OCI-LY3 (cell line): ENCODE measurements around the gene GPNMB.
A peak's percentile ranks its signal among the peaks of the same experiment; 100 is the strongest.

Experiments used
- H2AFZ ChIP-seq: fragments of 200-600, 300-600 bp; shearing (Covaris generic); 2 replicates; pipeline ENCODE4 v1.6.0; 2014; ENCODE audit warnings: antibody characterized with exemption, low read depth, low read length
- H3K27ac ChIP-seq: fragments of 200-600, 300-600 bp; sonication (generic); 2 replicates; pipeline ENCODE4 v1.5.1; 2014; ENCODE audit warnings: mild to moderate bottlenecking, low read length, moderate library complexity, mixed read lengths
- H3K27me3 ChIP-seq: fragments of 200-600, 300-600 bp; sonication (generic); 2 replicates; pipeline ENCODE4 v1.6.1; 2014; ENCODE audit warnings: low read depth, low read length, mixed read lengths
- H3K36me3 ChIP-seq: fragments of 200-600, 300-600 bp; sonication (generic); replicated peaks from 2 replicates; pipeline ENCODE3; 2014; ENCODE audit warnings: low read depth, low read length, mixed read lengths
- H3K4me1 ChIP-seq: fragments of 300-600, 200-600 bp; sonication (generic); 2 replicates; pipeline ENCODE4 v1.6.1; 2014; ENCODE audit warnings: low read length, mixed read lengths
- H3K4me2 ChIP-seq: fragments of 200-600, 300-600 bp; sonication (generic); 2 replicates; pipeline ENCODE4 v1.6.1; 2014; ENCODE audit warnings: low read length, mixed read lengths
- H3K4me3 ChIP-seq: fragments of 300-600, 200-600 bp; sonication (generic); 2 replicates; pipeline ENCODE4 v1.5.1; 2014; ENCODE audit warnings: antibody characterized with exemption, mild to moderate bottlenecking, low read length, moderate library complexity
- H3K79me2 ChIP-seq: fragments of 300-600, 200-600 bp; shearing (Covaris generic); 2 replicates; pipeline ENCODE4 v1.6.1; 2014; ENCODE audit warnings: mild to moderate bottlenecking, low read length, mixed read lengths
- H3K9ac ChIP-seq: fragments of 300-600, 200-600 bp; shearing (Covaris generic); 2 replicates; pipeline ENCODE4 v1.6.0; 2014; ENCODE audit warnings: mild to moderate bottlenecking, low read length, moderate library complexity
- H3K9me3 ChIP-seq: fragments of 200-600, 300-600 bp; shearing (Covaris generic); 2 replicates; pipeline ENCODE4 v1.6.1; 2014; ENCODE audit warnings: low read length, mixed read lengths; ENCODE audit not compliant: insufficient read depth
- H4K20me1 ChIP-seq: fragments of 200-600, 300-600 bp; sonication (generic); 2 replicates; pipeline ENCODE4 v1.6.1; 2016; ENCODE audit warnings: low read length, mixed read lengths; ENCODE audit not compliant: insufficient read depth
- CTCF ChIP-seq: fragments of 200-600, 300-600 bp; sonication (generic); IDR thresholded peaks from 2 replicates; pipeline ENCODE4 v1.5.1; 2014; ENCODE audit warnings: antibody characterized with exemption, low read length, low read depth
- EZH2phosphoT487 ChIP-seq: fragments of 200-600 bp; shearing (Covaris generic); IDR thresholded peaks from 2 replicates; pipeline ENCODE4 v1.6.1; 2018; ENCODE audit warnings: antibody characterized with exemption, mixed run types, low read depth

The GPNMB gene

GRCh38 chr7:23277359-23277989, 30.9 kb downstream of the GPNMB start:
- Histone ChIP-seq H3K9me3 (no peaks in the 10 kb centered on the region), H3K4me2 (peak overlapping the region; percentile 9; the same call in 1 of the 2 replicates), H2AFZ (0 out of 2 replicates have a peak overlapping the region, but pooled peaks have one; percentile 12), H3K27ac (no peak overlapping the region), H3K27me3 (no peaks in the 10 kb centered on the region), H3K36me3 (no peaks in the 10 kb centered on the region), H3K4me1 (peaks cover 13% of the 10 kb centered on the region), H4K20me1 (no peaks in the 10 kb centered on the region), H3K4me3 (no peak overlapping the region), H3K79me2 (no peaks in the 10 kb centered on the region), H3K9ac (no peak overlapping the region)
- TF ChIP-seq EZH2phosphoT487 (no peak), CTCF (peak; percentile 59)

GRCh38 chr7:23279819-23280525, 33.4 kb downstream of the GPNMB start:
- no peak overlapping the region for H3K27ac ChIP-seq

GRCh38 chr7:23283086-23283485, 36.5 kb downstream of the GPNMB start:
- Histone ChIP-seq H3K27me3 (no peaks in the 10 kb centered on the region), H4K20me1 (no peaks in the 10 kb centered on the region), H3K4me1 (no peaks in the 10 kb centered on the region), H3K36me3 (no peaks in the 10 kb centered on the region), H3K27ac (no peak overlapping the region), H3K9ac (no peak overlapping the region), H3K4me2 (no peak overlapping the region), H3K9me3 (no peaks in the 10 kb centered on the region), H3K79me2 (no peaks in the 10 kb centered on the region), H2AFZ (no peak overlapping the region), H3K4me3 (no peak overlapping the region)
- no peak for TF ChIP-seq CTCF
- no peak for TF ChIP-seq EZH2phosphoT487

More at GRCh38 chr7:23279819-23280525, 33.4 kb downstream of the GPNMB start:
- Histone ChIP-seq H3K4me2 (no peak overlapping the region), H4K20me1 (no peaks in the 10 kb centered on the region), H3K79me2 (no peaks in the 10 kb centered on the region), H3K4me3 (no peak overlapping the region), H3K9ac (no peak overlapping the region), H3K9me3 (no peaks in the 10 kb centered on the region), H3K4me1 (no peaks in the 10 kb centered on the region), H2AFZ (no peak overlapping the region), H3K27me3 (no peaks in the 10 kb centered on the region), H3K36me3 (no peaks in the 10 kb centered on the region)
- no peak for TF ChIP-seq EZH2phosphoT487
- no peak for TF ChIP-seq CTCF

- Histone ChIP-seq H3K79me2 (no peaks in the 10 kb centered on the region), H3K27me3 (no peaks in the 10 kb centered on the region), H3K9ac (no peak overlapping the region), H3K9me3 (no peaks in the 10 kb centered on the region), H3K36me3 (no peaks in the 10 kb centered on the region), H2AFZ (no peak overlapping the region), H3K4me2 (no peak overlapping the region), H3K4me3 (no peak overlapping the region), H3K27ac (no peak overlapping the region), H4K20me1 (no peaks in the 10 kb centered on the region), H3K4me1 (no peaks in the 10 kb centered on the region)
- no peak for TF ChIP-seq EZH2phosphoT487
- TF ChIP-seq CTCF = no peak
Observed at GRCh38 chr7:23284871-23285270, 38.3 kb downstream of the GPNMB start.
